IPS DF 6.9 (cell line): Measurements from ENCODE around the gene PPIF.

ENCODE experiments used
- DNase-seq: peaks from one replicate; pipeline ENCODE4 v3.0.0-alpha.2; 2013; ENCODE audit warnings: low read depth, low spot score
- H3K27ac ChIP-seq: one replicate; pipeline ENCODE4 v1.5.1; 2013; ENCODE audit warnings: low read length, control low read depth
- H3K27me3 ChIP-seq: 2 replicates; pipeline ENCODE4 v1.6.1; 2013; ENCODE audit warnings: mild to moderate bottlenecking, low read length; ENCODE audit not compliant: control insufficient read depth, insufficient read depth
- H3K36me3 ChIP-seq: 2 replicates; pipeline ENCODE4 v1.6.1; 2013; ENCODE audit warnings: low read length; ENCODE audit not compliant: control insufficient read depth, insufficient read depth
- H3K4me1 ChIP-seq: 2 replicates; pipeline ENCODE4 v1.6.1; 2013; ENCODE audit warnings: low read length; ENCODE audit not compliant: control insufficient read depth, insufficient read depth
- H3K4me3 ChIP-seq: 2 replicates; pipeline ENCODE4 v1.5.1; 2013; ENCODE audit warnings: mild to moderate bottlenecking, low read length
- H3K9me3 ChIP-seq: 2 replicates; pipeline ENCODE4 v1.6.1; 2013; ENCODE audit warnings: low read length, inconsistent platforms; ENCODE audit not compliant: control insufficient read depth, insufficient read depth
- WGBS: extraction: QIAGEN DNeasy Blood & Tissue Kit; methylation state at CpG from one replicate; pipeline ENCODE4 v1.1.7; 2013; ENCODE audit warnings: mixed read lengths, missing lambda C conversion rate; ENCODE audit not compliant: insufficient read length, insufficient coverage; 5-methylcytosine and 5-hydroxymethylcytosine counted together

The PPIF gene

DNA sequence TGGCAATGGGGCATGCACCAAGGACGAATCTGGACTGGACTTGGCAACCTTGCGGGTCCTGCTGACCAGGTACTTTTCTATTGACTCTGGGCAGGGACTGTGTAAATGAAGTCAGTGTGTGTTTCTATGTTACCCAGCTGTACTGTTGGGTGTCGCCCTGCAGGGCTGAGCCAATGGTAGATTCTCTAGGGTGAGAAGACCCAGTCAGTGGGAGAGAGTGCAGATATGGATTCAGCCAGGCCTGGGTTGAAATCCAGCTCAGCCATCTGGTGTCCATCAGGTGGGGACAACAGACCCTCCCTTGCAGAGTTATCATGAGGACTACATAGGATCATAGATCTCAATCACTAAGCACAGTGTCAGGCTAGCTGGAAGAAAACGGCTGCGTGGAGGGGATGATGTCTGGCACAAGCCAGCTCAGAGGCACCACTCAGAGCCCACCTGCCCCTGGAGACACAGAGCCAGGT is 4.9 kb upstream of the PPIF start:
- Histone ChIP-seq H3K4me1 (no peaks in the 10 kb centered on the region), H3K36me3 (no peaks in the 10 kb centered on the region), H3K4me3 (no peak overlapping the region), H3K27ac (no peak overlapping the region), H3K27me3 (no peaks in the 10 kb centered on the region; the same call in 1 of the 2 replicates), H3K9me3 (no peaks in the 10 kb centered on the region)
- DNase-seq: no peak
- no CpG with 5 or more reads among the region's 5 CpGs for WGBS

- no peaks in the 10 kb centered on the region for H3K36me3 ChIP-seq
- H3K9me3 ChIP-seq: no peaks in the 10 kb centered on the region
- WGBS: no CpG with 5 or more reads among the region's 10 CpGs
- H3K27ac ChIP-seq: no peak overlapping the region
- no peaks in the 10 kb centered on the region; the same call in 1 of the 2 replicates for H3K27me3 ChIP-seq
- no peaks in the 10 kb centered on the region for H3K4me1 ChIP-seq
- DNase-seq: no peak
- no peak overlapping the region for H3K4me3 ChIP-seq
These were observed 4.3 kb upstream of the PPIF start for GRCh38 chr10:79342811-79343561.

GRCh38 chr10:79344502-79345195 is 2.6 kb upstream of the PPIF start:
- H3K27me3 ChIP-seq: no peaks in the 10 kb centered on the region; the same call in 1 of the 2 replicates
- peaks cover 5% of the 10 kb centered on the region for H3K36me3 ChIP-seq
- no peak overlapping the region for H3K27ac ChIP-seq
- no peak for DNase-seq
- no CpG with 5 or more reads among the region's 3 CpGs for WGBS
- H3K9me3 ChIP-seq: no peaks in the 10 kb centered on the region
- no peak overlapping the region for H3K4me3 ChIP-seq
- H3K4me1 ChIP-seq: no peaks in the 10 kb centered on the region

DNA sequence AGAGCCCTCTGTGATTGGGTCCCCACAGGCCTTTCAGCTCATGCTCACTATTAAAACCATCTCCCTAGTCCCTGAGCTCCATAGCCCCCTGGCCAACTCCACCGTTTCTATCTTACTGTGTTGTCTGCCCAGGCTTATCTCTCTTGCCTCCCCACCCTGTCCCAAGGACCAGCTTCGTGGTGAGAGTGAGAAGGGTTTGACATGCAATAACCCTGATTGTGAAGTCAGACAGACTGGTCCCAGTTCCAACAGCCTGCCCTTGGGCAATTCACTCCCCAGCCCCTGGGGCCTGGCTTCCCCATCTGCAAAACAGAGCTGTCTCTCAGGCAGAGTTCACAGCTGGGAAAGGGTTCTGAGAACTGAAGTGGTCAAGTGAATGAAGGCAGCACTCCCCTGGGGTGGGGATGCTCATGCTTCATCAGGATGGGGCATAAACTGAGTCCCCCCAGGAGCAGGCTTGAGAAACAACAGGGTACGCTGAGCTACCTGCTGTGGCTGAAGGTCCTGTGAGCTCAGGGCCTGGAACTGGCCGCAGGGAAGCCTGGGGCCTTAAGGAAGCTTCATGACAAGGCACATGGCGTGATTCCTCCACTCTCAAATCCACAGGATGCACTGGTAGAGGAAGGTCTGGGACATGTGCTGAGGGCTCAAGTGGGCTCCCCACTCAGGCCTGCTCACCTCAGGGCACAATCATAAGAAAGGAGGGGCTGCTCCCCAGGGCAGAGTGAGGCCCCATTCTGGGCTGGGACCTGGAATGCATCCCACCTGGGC is 1.8 kb upstream of the PPIF start:
- Histone ChIP-seq H3K4me1 (no peaks in the 10 kb centered on the region), H3K27me3 (no peaks in the 10 kb centered on the region; the same call in 1 of the 2 replicates), H3K27ac (no peak overlapping the region), H3K36me3 (peaks cover 11% of the 10 kb centered on the region), H3K9me3 (no peaks in the 10 kb centered on the region), H3K4me3 (no peak overlapping the region)
- WGBS: no CpG with 5 or more reads among the region's 5 CpGs
- DNase-seq: no peak

GRCh38 chr10:79346012-79346340 is 1.3 kb upstream of the PPIF start:
- no peak overlapping the region for H3K27ac ChIP-seq
- DNase-seq: no peak
- H3K36me3 ChIP-seq: peaks cover 14% of the 10 kb centered on the region
- H3K9me3 ChIP-seq: no peaks in the 10 kb centered on the region
- no peaks in the 10 kb centered on the region; the same call in 1 of the 2 replicates for H3K27me3 ChIP-seq
- no CpG with 5 or more reads among the region's 2 CpGs for WGBS
- no peaks in the 10 kb centered on the region for H3K4me1 ChIP-seq
- H3K4me3 ChIP-seq: no peak overlapping the region

DNA sequence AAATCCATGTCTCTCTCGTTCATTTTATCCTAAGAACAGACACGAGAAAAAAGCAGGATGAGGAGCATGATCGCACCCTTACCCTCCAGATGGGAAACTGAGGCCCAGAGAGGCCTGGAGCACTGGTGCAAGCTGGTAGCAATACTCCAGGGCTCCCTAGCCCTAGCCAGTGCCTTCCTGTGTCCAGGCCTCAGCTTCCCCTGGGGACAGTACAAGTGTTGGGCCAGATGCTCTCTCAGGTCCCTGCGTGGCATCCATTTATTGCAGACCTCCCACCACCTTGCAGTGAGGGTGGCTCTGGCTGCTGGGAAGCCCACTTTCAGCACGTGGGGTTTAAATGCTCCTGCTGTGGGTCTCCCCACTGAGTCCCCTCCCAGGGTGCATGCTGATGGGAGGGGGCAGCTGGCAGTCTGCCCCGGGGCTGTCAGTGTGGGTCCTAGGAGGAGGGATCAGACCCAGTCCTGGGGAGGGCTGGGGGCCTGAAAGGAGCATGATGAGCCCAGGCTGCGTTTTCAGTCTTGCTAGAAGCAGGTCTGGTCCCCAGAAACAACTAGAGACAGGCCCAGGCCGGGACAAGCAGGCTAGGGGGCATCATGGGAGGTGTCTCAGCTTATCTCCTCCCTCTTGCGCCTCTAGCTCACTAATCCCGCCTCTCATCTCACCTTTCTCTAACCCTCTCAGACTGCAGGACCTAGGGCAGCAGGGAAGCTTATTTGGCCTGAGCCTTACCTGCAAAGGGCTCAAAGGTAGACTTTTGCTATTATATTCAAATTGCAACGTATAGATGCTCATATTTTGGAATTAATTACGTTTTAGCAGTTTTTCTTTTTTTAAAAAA is 662 bp upstream of the PPIF start:
- Histone ChIP-seq H3K27me3 (no peaks in the 10 kb centered on the region; the same call in 1 of the 2 replicates), H3K36me3 (peaks cover 17% of the 10 kb centered on the region), H3K4me3 (no peak overlapping the region), H3K4me1 (no peaks in the 10 kb centered on the region), H3K9me3 (no peaks in the 10 kb centered on the region), H3K27ac (no peak overlapping the region)
- DNase-seq: no peak
- no CpG with 5 or more reads among the region's 12 CpGs for WGBS

GRCh38 chr10:79347894-79348639 is 798 bp downstream of the PPIF start:
- Histone ChIP-seq H3K9me3 (no peaks in the 10 kb centered on the region), H3K4me3 (peak overlapping the region; percentile 66), H3K27ac (no peak overlapping the region), H3K27me3 (no peaks in the 10 kb centered on the region), H3K4me1 (no peaks in the 10 kb centered on the region), H3K36me3 (peaks cover 24% of the 10 kb centered on the region)
- no CpG with 5 or more reads among the region's 34 CpGs for WGBS
- no peak for DNase-seq

DNA sequence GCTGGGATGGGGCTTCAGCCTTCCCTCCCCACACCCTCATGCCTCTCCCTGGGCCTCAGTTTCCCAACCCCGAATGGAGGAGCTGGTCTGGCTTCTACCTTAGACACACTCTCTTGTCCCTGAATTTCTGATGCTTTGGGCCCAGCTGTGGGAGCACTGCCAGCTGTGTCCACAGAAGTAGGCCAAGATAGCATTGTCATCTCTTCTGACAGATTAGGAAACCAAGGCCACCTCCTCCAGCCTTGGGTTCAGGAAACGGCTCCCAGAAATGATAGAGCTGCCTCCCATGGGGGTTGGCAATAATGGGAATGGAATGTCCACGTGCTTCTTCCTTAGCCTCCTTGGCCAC is 1.3 kb downstream of the PPIF start:
- WGBS: no CpG with 5 or more reads among the region's 3 CpGs
- peaks cover 29% of the 10 kb centered on the region for H3K36me3 ChIP-seq
- no peak overlapping the region for H3K4me3 ChIP-seq
- no peak overlapping the region for H3K27ac ChIP-seq
- no peaks in the 10 kb centered on the region for H3K9me3 ChIP-seq
- no peak for DNase-seq
- H3K27me3 ChIP-seq: no peaks in the 10 kb centered on the region
- no peaks in the 10 kb centered on the region for H3K4me1 ChIP-seq

DNA sequence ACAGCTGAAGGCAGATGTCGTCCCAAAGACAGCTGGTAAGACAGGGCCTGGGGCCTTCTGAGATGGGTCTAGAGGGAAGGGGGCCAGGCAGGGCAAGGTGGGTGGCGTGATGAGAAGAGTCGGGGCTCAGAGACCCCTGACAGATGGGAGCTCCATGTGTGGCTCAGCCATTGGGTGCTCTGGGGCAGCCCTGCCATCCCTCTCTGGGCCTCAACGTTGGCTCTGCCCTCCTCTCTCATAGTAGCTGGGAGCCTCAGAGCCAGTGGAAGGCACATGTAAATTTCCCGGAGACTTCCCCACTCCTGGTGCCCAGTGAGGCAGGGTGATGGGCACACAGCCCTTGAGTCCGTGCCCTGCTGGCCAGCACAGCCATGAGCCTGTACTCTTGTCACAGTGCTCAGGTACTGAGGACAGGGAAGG is 1.8 kb downstream of the PPIF start:
- H3K27ac ChIP-seq: no peak overlapping the region
- H3K9me3 ChIP-seq: no peaks in the 10 kb centered on the region

More for the DNA sequence above, 1.8 kb downstream of the PPIF start:
- peaks cover 34% of the 10 kb centered on the region for H3K36me3 ChIP-seq
- no peaks in the 10 kb centered on the region for H3K4me1 ChIP-seq
- H3K4me3 ChIP-seq: no peak overlapping the region
- no CpG with 5 or more reads among the region's 6 CpGs for WGBS
- H3K27me3 ChIP-seq: no peaks in the 10 kb centered on the region
- DNase-seq: no peak
